ENCODE results near the gene PPA1.
"Not testable (repeated sequence)": the region's sequence is repeated elsewhere in the genome, so short reads cannot be mapped to it uniquely, and the experiment has no call there.

Gene PPA1

GRCh38 chr10:70164163-70164562 is 69.1 kb downstream of the PPA1 start:
- no peak for DNase-seq

- no peak for DNase-seq
Measured at GRCh38 chr10:70163448-70163847, 69.8 kb downstream of the PPA1 start.

- no peak for DNase-seq
Measured at GRCh38 chr10:70162892-70163201, 70.4 kb downstream of the PPA1 start.

GRCh38 chr10:70162151-70162891 is 70.9 kb downstream of the PPA1 start:
- no peak for DNase-seq

GRCh38 chr10:70160798-70161197 is 72.4 kb downstream of the PPA1 start:
- no peak for DNase-seq

- DNase-seq: not testable (repeated sequence)
Measured at GRCh38 chr10:70159366-70159765, 73.9 kb downstream of the PPA1 start.

GRCh38 chr10:70158113-70158512 is 75.1 kb downstream of the PPA1 start:
- DNase-seq: no peak

- no peak for DNase-seq
Measured at GRCh38 chr10:70155255-70155838, 77.9 kb downstream of the PPA1 start.
